SU-DHL-6 (cell line): Measurements from ENCODE around the gene KDM6B.

ENCODE experiments used
- H2AFZ ChIP-seq: fragments of 200-600 bp; sonication (generic); 2 replicates; pipeline ENCODE4 v1.6.1; 2014; ENCODE audit warnings: low read depth, mild to moderate bottlenecking, moderate library complexity, mixed read lengths, antibody characterized with exemption, low read length; ENCODE audit not compliant: severe bottlenecking
- H3F3A ChIP-seq: fragments of 200-600 bp; shearing (Covaris generic); 2 replicates; pipeline ENCODE4 v1.6.0; 2016; ENCODE audit warnings: antibody characterized with exemption, mild to moderate bottlenecking; ENCODE audit not compliant: insufficient read depth
- H3K27ac ChIP-seq: fragments of 200-600 bp; sonication (generic); 2 replicates; pipeline ENCODE4 v1.5.1; 2016; ENCODE audit warnings: low read depth, mild to moderate bottlenecking, low read length, moderate library complexity, mixed read lengths
- H3K27me3 ChIP-seq: fragments of 200-600 bp; sonication (generic), shearing (Covaris generic); 2 replicates; pipeline ENCODE4 v1.6.0; 2014; ENCODE audit warnings: mild to moderate bottlenecking, low read length
- H3K36me3 ChIP-seq: fragments of 200-600 bp; sonication (generic); 2 replicates; pipeline ENCODE4 v1.6.1; 2014; ENCODE audit warnings: mild to moderate bottlenecking, low read length, mixed read lengths
- H3K4me2 ChIP-seq: fragments of 300-600, 200-600 bp; shearing (Covaris generic), sonication (generic); 2 replicates; pipeline ENCODE4 v1.6.0; 2014; ENCODE audit warnings: low read length, low read depth, mild to moderate bottlenecking; ENCODE audit not compliant: poor library complexity, severe bottlenecking
- H3K4me3 ChIP-seq: fragments of 200-600 bp; sonication (generic); 2 replicates; pipeline ENCODE4 v1.5.1; 2014; ENCODE audit warnings: antibody characterized with exemption, low read length, mild to moderate bottlenecking, mixed read lengths; ENCODE audit not compliant: insufficient read depth, poor library complexity, severe bottlenecking
- H3K79me2 ChIP-seq: fragments of 200-600 bp; sonication (generic); 2 replicates; pipeline ENCODE4 v1.6.1; 2014; ENCODE audit warnings: mild to moderate bottlenecking, low read length, moderate library complexity; ENCODE audit not compliant: insufficient read depth
- H3K9ac ChIP-seq: fragments of 200-600 bp; sonication (generic); 2 replicates; pipeline ENCODE4 v1.7.0; 2014; ENCODE audit warnings: mild to moderate bottlenecking, low read length
- H3K9me2 ChIP-seq: fragments of 200-600 bp; sonication (generic); replicated peaks from 2 replicates; pipeline ENCODE4 v1.6.1; 2014; ENCODE audit warnings: low read length; ENCODE audit not compliant: insufficient read depth
- H3K9me3 ChIP-seq: fragments of 200-600 bp; sonication (generic); 2 replicates; pipeline ENCODE4 v1.6.1; 2014; ENCODE audit warnings: low read length, mixed read lengths; ENCODE audit not compliant: insufficient read depth
- H4K20me1 ChIP-seq: fragments of 200-600 bp; sonication (generic); 2 replicates; pipeline ENCODE4 v1.6.1; 2014; ENCODE audit warnings: low read depth, mild to moderate bottlenecking, antibody characterized with exemption, low read length, moderate library complexity, mixed read lengths
- CTCF ChIP-seq: fragments of 200-600 bp; sonication (generic); IDR thresholded peaks from one replicate; pipeline ENCODE4 v1.5.1; 2017; ENCODE audit warnings: antibody characterized with exemption, mild to moderate bottlenecking, low read length, moderate library complexity; ENCODE audit not compliant: insufficient read depth, poor library complexity, severe bottlenecking
- EZH2phosphoT487 ChIP-seq: fragments of 200-600 bp; sonication (generic), shearing (Covaris generic); conservative IDR thresholded peaks from 2 replicates; pipeline ENCODE4 v1.6.1; 2018; ENCODE audit warnings: mild to moderate bottlenecking, antibody characterized with exemption, low read length, moderate library complexity, mixed read lengths

Gene KDM6B

GRCh38 chr17:7797976-7798375 lies 36.0 kb upstream of the KDM6B start:
- no peaks in the 10 kb centered on the region for H3K9me2 ChIP-seq
- no peaks in the 10 kb centered on the region for H3F3A ChIP-seq
- TF ChIP-seq EZH2phosphoT487 (no peak), CTCF (no peak)
- H3K27me3 ChIP-seq = no peaks in the 10 kb centered on the region
- no peaks in the 10 kb centered on the region for H3K36me3 ChIP-seq
- no peaks in the 10 kb centered on the region for H3K79me2 ChIP-seq
- H3K4me2 ChIP-seq = no peak overlapping the region
- no peaks in the 10 kb centered on the region for H4K20me1 ChIP-seq
- H3K27ac ChIP-seq = no peak overlapping the region
- no peak overlapping the region for H2AFZ ChIP-seq
- H3K4me3 ChIP-seq = no peak overlapping the region
- no peak overlapping the region for H3K9ac ChIP-seq
- H3K9me3 ChIP-seq = no peaks in the 10 kb centered on the region

DNA sequence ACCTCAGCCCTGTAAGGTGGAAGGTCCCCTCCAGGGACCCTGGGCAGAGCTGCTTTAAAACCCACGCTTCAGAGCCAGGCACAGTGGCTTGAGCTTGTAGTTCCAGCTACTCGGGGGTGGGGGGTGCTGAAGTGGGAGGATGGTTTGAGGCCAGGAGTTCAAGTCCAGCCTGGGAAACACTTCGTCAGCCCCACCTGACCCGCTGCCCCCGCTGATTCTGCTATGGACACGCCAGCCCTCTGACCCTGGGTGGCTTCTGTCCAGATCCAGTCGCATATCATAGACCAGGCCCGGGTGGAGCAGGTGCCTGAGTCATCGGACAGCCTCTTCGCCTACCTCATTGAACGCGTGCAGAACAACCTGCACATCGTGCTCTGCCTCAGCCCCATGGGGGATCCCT lies 35.2 kb upstream of the KDM6B start:
- no peaks in the 10 kb centered on the region for H4K20me1 ChIP-seq
- no peaks in the 10 kb centered on the region for H3F3A ChIP-seq
- TF ChIP-seq EZH2phosphoT487 = no peak
- no peak for TF ChIP-seq CTCF
- H3K9me2 ChIP-seq = no peaks in the 10 kb centered on the region
- no peak overlapping the region for H2AFZ ChIP-seq
- no peak overlapping the region for H3K9ac ChIP-seq
- no peak overlapping the region for H3K27ac ChIP-seq
- no peaks in the 10 kb centered on the region for H3K79me2 ChIP-seq
- no peaks in the 10 kb centered on the region for H3K36me3 ChIP-seq
- no peak overlapping the region for H3K4me2 ChIP-seq
- no peaks in the 10 kb centered on the region for H3K9me3 ChIP-seq
- H3K27me3 ChIP-seq = no peaks in the 10 kb centered on the region
- no peak overlapping the region for H3K4me3 ChIP-seq

- H3K4me2 ChIP-seq = no peak overlapping the region
- no peaks in the 10 kb centered on the region for H3K36me3 ChIP-seq
- H3K27me3 ChIP-seq = no peaks in the 10 kb centered on the region
- no peaks in the 10 kb centered on the region for H3K9me3 ChIP-seq
- no peak overlapping the region for H3K9ac ChIP-seq
- TF ChIP-seq CTCF (no peak), EZH2phosphoT487 (no peak)
- no peak overlapping the region for H3K4me3 ChIP-seq
- no peaks in the 10 kb centered on the region for H3K9me2 ChIP-seq
- no peak overlapping the region for H2AFZ ChIP-seq
- H3F3A ChIP-seq = no peaks in the 10 kb centered on the region
- H4K20me1 ChIP-seq = no peaks in the 10 kb centered on the region
- no peaks in the 10 kb centered on the region for H3K79me2 ChIP-seq
- H3K27ac ChIP-seq = no peak overlapping the region
These were observed 30.0 kb upstream of the KDM6B start for GRCh38 chr17:7803981-7804380.

DNA sequence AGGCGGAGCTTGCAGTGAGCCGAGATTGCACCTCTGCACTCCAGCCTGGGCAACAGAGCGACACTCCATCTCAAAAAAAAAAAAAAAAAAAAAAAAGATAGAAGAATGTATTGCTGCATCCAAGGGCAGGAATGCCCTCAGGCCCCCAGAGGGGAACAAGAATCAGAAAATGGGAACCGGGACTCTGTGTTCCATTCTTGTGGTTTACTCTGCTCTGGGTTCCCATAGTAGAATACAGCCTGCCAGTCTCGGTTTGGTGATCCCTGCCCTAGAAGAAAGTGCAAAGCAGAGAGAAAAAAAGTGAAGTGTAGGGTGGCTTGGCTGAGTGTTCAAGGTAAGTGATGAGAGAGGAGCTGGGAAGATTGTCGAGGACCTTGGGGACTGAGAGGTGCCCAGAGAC lies 27.4 kb upstream of the KDM6B start:
- no peaks in the 10 kb centered on the region for H3K79me2 ChIP-seq
- H3K27me3 ChIP-seq = no peaks in the 10 kb centered on the region

More for the DNA sequence above, 27.4 kb upstream of the KDM6B start:
- TF ChIP-seq EZH2phosphoT487 = no peak
- TF ChIP-seq CTCF = no peak
- no peak overlapping the region for H3K4me2 ChIP-seq
- no peak overlapping the region for H2AFZ ChIP-seq
- H3K9me2 ChIP-seq = no peaks in the 10 kb centered on the region
- H3K36me3 ChIP-seq = no peaks in the 10 kb centered on the region
- H4K20me1 ChIP-seq = no peaks in the 10 kb centered on the region
- H3F3A ChIP-seq = no peaks in the 10 kb centered on the region
- H3K9ac ChIP-seq = no peak overlapping the region
- H3K4me3 ChIP-seq = no peak overlapping the region
- H3K27ac ChIP-seq = no peak overlapping the region
- no peaks in the 10 kb centered on the region for H3K9me3 ChIP-seq
